Activated naive CD8-positive, alpha-beta T cell treated with anti-CD3 and anti-CD28 coated beads, Interleukin-2, amount 50 U/mL, for 16 hours (primary cell): ENCODE measurements around the gene PPP6R2.
"Not testable (repeated sequence)": the region's sequence is repeated elsewhere in the genome, so short reads cannot be mapped to it uniquely, and the experiment has no call there.

Experiments used
- DNase-seq: peaks from one replicate; pipeline ENCODE4 v3.0.0-alpha.2; 2020; ENCODE audit warnings: low read depth, low spot score

The PPP6R2 gene

DNA sequence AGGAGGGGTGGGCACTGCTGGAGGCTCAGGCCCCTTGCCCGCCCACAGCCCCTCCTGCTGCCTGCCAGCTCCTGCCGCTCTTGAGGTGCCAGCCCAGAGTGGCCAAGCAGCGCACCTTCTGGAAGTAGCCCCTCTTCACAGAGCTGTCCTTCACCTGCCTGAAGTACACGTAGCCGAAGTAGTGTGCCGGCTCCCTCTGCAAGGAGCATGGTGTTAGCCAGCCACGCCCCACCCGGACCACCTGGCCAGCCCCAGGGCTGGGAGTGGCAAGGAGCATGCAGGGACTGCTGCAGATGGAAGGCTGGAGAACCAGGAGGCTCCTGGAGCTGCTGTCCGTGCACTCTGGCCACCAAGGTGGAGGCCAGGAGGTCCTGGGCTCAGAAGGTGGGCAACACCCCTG is 25.9 kb upstream of the PPP6R2 start:
- DNase-seq, result no peak

DNA sequence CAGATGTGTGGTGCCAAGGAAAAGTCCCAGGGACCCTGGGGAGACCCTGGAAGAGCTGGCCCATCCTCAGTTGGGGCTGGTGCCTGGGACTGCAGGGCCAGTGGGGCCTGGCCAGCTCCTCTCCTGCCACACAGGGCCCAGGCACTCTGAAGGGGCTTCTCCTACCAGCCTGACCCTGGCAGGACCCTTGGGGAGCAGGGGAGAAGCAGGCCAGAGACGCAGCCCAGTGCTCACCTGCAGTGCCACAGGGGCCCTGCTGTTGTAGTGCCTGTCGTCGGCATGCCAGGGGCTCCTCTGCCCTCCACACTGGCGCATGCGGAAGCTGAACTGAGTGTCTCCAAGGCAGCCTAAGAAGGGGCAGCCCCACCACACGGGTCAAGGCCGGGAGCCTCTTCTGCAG is 25.5 kb upstream of the PPP6R2 start:
- no peak for DNase-seq

DNA sequence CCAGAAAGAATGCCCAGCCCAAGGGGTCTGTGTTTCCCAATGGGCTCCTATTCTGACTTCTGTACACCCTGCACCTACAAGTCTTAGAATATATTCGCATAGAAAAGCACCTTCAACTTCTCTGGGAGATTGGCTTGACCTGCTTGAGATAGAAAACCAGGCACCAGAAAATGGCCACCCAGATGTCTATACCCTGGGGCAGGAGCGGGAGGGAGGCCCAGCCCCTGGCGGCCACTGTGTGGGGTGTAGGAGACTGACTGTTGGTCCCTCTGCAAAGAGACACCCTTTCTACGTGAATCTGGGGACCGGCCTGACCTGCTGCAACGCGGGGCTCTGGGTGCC is 24.8 kb upstream of the PPP6R2 start:
- DNase-seq, result no peak

DNA sequence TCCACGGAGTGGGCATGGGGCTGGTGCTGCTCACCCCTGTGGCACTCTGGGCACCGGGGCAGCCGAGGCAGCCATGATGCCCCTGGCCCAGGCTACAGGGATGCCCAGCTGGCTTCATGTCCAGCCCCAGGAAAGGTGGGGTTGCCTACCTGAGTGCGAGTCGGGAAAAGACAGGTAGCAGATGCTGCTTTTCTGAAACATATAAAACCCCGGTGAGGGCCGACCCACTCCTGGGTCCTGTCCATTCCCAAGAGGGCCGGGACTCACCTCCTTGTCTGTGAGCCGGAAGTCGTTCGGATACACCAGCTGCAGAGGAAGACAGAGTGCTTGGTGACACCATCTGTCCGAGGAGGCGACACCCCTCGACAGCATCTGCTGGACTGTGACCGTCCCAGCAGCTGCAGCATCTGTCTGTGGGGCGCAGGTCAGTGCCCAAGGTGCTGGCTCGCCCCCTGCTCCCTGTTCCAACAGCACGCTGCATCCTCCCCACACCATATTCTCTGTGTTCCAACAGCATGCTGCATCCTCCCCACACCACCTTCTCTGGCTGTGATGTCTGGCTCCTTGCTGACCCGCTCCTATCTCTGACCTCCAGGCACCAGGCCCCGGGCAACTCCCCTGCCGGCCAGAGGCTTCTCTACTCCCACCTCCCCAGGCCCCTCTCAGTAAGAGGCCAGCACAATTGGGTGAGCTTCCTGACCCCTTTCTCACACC is 24.3 kb upstream of the PPP6R2 start:
- DNase-seq, result no peak

DNA sequence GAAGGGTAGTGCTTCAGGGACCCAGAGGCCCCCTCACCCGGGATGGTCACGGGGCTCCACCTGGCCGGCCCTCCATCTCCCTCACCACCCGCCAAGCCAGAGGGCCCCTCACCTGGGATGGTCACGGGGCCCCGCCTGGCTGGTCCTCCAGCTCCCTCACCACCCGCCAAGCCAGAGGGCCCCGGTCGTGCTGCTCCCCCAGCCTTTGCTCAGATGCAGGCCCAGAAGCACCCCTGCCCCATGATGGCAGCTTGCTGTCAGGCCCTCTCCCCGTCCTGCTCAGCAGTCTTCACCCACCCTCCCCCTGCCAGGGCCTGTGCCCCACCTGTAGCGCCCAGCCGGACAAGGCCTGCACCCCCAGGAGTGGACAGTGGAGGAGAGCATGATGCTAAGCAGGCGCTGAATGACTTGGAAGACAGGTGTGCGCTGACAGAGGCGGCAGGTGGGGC is 23.6 kb upstream of the PPP6R2 start:
- DNase-seq, result no peak

DNA sequence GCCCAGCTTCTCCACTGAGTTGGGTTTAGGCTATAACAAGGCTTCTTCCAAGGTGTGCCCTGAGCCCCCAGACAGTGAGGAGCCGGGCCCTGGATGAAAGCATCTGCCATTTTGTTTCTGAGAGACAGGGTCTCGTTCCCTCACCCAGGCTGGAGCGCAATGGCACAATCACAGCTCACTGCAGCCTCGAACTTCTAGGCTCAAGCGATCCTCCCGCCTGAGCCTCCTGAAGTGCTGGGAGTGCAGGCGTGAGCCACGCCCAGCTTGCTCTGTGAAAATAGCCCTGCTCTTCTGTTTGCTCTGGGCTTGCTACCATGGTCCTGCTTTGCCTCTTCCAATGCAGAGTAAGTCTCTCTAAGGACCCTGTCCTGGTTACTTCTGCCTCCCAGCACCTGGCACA is 23.0 kb upstream of the PPP6R2 start:
- no peak for DNase-seq

DNA sequence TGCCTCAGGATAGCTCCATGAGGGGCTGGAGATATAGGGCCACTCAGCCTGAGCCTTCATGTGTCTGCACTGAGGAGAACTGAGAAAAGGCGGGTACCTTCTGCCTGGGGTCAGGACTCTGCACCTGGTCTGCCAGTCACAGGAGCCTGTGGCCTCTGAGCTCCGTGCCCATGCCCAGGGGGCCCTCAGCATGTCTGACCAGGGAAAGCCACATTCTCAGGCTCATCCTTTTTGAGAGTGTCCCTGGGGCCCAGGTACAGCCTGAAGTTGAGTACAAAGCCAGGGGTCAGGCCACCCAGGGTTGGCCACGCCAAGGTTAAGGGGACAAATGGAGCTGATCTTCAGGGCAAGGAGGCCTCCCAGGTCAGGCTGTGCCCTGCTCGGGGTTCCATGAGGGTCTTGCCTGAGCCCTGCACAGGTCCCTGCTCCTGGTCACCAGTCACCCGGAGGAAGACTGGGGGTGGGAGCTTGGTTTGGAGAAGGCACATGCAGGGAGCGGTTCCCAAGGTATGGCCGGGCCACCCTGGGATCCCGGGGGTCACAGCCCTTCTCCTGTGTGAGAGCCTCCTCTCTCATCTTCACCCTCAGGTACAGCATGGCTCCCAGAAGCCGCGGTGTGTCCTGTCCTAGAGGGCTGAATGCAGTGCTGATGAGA is 22.3 kb upstream of the PPP6R2 start:
- DNase-seq, result no peak

DNA sequence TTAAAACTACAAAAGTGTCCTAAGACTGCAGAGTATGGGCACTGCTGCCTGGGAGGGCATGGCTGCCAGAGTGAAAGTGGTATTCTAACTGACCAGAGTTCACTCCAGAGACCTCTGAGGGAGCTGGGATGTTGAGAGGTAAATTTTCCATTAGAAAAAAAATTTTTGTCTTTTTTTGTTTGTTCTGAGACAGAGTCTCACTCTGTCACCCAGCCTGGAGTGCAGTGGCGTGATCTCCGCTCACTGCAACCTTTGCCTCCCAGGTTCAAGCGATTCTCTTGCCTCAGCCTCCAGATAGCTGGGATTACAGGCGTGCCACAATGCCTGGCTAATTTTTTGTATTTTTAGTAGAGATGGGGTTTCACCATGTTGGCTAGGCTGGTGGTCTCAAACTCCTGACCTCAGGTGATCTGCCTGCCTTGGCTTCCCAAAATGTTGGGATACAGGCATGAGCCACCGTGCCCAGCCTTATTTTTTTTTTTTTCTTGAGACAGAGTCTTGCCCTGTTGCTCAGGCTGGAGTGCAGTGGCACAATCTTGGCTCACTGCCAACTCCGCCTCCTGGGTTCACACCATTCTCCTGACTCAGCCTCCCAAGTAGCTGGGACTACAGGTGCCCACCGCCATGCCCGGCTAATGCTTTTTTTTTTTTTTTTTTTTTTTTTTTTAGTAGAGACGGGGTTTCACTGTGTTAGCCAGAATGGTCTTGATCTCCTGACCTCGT is 20.6 kb upstream of the PPP6R2 start:
- not testable (repeated sequence) for DNase-seq

DNA sequence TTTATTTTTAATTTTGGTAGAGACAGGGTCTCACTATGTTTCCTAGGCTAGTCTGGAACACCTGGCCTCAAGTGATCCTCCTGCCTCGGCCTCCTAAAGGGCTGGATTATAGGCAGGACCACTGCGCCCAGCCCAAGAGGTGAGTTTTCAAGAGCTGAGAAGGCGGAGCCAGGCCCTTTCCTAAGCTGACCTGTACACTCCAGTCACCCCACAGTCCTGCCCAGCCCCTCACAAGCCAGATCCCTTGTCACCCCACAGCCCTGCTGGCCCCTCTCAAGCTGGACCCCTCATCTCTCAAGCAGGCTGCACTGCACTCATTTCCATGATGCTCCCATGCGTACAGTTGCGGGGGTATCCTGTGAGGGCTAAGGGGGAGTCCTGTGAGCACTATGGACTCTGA is 19.2 kb upstream of the PPP6R2 start:
- DNase-seq, result no peak

DNA sequence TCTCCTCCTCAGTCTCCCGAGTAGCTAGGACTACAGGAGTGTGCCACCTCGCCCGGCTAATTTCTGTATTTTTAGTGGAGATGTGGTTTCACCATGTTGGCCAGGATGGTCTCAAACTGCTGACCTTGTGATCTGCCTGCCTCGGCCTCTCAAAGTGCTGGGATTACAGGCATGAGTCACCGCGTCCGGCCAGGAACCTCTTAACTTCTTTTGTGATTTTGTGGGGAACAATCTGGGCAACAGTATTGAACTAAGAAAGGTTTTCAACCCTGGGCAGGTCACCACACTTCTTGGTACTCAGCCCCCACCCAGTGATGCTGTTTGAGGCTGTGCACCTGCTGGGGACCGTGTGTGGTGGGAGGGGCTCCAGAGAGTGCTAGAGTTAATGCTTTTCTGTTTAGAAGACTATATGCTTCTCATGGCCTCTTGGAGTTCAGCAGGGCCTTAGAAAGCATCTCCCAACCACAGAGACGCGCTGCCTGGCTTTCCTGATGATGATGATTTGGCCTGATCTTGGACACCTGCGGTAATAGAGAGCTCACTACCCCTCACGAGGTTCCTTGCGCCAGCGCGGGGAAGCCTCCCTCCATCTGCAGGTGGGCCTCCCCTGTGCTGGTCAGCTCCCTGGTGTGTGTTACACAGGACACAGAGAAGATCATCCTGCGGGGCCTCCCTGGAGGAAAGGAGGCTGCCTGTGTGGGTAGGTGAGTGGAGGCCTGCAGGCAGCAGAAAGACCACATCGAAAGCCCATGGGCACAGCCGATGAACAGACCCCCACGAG is 17.5 kb upstream of the PPP6R2 start:
- DNase-seq, result no peak

DNA sequence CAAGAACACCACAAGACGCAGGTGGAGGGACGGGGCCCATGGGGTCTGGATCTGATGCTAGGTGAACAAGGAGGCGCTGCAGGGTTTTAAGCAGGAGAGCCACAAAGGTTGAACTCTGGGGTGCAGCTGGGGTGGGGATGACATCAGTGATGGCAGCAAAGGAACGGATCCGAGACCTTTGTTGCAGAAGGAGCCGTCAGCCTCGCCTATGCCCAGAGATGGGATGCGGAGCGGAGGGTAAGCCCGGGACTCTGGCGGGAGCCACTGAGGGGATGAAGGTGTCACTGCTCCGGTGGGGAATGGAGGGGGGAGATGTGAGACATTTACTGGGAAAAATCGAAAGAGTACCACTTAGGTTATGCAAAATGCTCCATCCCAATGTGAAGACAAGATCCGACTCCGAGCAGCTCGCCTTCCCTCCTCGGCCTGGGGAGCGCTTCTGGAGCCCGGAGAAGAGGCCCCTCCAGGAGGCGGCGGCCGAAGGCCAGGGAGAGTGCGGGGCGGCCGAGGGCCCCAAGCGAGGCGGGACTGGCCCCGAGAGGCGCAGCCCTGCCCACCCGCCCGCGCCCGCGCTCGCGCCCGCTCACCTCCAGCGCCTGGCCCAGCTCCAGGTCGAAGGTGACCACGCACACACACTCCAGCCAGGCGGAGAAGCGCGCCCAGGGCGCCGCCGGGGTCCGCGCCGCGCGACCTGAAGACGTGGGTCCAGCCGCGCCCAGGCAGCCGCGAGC is 16.7 kb upstream of the PPP6R2 start:
- DNase-seq, result no peak

DNA sequence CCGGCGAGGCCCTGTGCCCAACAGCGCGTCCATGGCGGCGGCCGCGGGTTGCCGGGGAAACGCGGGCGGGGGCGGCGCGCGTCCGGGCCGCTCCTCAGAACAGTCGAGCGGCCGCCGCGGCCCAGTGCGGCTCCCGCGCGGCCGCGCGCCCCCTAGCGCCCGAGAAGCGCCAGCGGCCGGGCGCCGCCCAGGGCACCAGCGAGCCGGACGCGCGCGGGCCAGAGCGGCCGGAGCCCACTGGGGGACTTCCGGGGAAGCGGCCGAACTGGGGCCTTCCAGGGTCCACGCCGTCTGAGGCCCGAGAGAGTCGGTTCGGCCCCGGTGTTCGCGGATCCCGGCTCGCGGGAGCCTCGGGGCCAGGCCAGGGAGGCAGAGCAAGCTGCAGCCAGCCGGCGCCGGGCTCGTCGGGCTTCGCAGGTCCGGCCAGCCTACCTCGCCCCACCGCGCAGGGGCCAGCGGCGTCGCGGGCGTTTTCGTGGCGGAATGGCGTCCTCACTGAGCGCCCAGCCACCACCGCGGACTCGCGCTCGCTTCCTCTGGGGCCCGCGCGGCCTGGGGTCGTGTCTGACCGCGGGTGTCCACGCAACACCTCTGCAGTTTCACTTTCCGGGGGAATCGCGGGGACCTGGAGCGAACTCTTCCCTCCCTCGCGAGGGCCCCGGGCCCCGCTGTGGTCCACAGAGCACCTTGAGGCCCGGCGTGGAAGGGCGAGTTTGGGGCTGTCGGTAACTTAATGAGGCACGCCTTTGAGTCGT is 16.0 kb upstream of the PPP6R2 start, which contains the start of gene DENND6B:
Gene DENND6B, minus strand, starts transcription at position 57 of the 755 bp plus-strand sequence. Its CDS starts 24 bp downstream, at position 33.
- peak; percentile 23 for DNase-seq

DNA sequence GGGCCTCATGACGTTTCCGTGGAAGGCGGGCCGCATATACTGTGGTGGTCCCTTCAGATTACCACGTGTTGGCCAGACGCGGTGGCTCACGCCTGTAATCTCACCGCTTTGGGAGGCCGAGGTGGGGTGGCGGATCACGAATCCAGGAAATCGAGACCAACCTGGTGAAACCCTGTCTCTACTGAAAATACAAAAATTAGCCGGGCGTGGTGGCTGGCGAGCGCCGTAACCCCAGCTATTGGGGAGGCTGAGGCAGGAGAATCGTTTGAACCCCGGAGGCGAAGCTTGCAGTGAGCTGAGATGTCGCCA is 15.5 kb upstream of the PPP6R2 start:
- DNase-seq, result no peak

DNA sequence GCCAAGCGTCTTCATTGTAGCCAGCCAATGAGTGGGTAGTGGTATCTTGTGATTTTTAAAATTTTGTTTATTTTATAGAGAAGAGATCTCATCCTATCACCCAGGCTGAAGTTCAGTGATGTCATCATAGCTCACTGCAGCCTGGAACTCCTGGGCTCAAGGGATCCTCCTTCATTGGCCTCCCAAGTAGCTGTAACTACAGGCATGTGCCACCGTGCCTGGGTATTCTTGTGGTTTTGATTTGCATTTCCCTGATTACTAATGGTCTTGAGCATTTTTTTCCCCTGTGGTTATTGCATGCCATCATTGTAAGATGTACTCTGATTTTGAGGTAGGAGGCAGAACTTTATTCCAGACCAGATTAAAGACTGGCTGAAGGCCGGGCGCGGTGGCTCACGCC is 13.9 kb upstream of the PPP6R2 start:
- no peak for DNase-seq

DNA sequence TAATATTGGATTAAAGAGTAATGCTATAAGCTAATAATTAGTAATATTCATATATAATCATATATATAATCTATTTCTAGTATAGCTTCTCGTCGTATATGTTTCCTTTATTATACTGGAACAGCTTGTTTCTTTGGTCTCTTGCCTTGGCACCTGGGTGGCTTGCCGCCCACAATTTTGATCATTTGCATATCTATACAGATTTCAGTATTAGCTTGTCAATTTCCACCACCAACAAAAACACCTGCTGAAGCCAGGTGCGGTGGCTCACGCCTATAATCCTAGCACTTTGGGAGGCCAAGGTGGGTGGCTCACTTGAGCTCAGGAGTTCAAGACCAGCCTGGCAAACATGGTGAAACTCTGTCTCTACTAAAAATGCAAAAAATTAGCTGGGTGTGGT is 8.7 kb upstream of the PPP6R2 start:
- DNase-seq, result not testable (repeated sequence)

DNA sequence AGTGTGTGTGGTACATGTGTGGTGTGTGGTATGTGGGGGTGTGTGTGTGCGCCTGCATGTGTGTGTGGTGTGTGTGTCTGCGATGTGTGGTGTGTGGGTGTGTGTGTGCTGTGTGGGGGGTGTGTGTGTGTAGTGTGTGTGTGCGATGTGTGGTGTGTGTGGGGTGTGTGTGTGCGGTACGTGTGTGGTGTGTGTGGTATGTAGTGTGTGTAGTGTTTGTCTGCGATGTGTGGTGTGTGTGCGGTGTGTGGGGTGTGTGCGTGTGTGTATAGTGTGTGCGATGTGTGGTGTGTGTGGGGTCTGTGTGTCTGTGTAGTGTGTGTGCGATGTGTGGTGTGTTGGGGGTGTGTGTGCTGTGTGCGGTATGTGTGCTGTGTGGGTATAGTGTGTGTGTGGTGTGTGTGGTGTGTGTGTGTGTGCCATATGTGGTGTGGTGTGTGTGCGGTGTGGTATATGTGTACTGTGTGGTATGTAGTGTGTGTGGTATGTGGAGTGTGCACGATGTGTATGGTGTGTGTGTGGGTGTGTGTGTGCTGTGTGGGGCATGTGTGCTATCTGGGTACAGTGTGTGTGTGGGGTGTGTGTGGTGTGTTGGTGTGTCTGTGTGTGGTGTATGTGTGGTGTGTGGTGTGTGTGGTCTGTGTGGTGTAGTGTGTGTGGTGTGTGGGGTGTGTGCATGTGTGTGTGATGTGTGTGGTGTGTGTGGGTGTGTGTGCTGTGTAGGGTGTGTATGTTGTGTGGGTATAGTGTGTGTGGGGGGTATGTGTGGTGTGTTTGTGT is 5.7 kb upstream of the PPP6R2 start:
- no peak for DNase-seq

DNA sequence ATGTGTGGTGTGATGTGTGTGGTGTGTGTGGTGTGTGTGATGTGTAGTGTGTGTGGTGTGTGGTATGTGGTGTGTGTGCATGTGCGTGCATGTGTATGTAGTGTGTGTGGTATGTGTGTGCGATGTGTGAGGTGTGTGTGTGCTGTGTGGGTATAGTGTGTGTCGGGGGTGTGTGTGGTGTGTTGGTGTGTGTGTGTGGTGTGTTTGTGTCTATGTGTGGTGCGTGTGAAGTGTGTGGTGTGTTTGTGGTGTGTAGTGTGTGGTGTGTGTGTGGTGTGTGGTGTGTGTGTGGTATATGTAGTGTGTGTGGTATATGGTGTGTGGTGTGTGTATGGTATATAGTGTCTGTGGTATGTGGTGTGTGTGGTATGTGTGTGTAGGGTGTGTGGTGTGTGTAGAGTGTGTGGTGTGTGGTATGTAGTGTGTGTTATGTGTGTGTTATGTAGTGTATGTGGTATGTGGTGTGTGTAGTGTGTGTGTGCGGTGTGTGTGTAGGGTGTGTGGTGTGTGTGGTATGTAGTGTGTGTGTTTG is 5.0 kb upstream of the PPP6R2 start:
- no peak for DNase-seq

DNA sequence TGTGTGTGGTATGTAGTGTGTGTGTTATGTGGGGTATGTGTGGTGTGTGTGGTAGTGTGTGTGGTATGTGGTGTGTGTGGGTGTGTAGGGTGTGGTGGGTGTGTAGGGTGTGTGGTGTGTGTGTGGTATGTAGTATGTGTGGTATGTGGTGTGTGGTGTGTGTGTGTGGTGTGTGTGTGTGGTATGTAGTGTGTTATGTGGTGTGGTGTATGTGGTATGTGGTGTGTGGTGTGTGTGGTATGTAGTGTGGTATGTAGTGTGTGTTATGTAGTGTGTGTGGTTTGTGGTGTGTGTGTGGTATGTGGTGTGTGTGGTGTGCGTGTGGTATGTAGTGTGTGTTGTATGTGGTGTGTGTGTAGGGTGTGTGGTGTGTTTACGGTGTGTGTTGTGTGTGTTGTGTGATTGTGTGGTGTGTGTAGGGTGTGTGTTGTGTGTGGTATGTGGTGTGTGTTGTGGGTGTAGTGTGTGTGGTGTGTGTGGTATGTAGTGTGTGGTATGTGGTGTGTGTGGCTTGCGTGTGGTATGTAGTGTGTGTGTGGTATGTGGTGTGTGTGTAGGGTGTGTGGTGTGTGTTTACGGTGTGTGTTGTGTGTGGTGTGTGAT is 4.2 kb upstream of the PPP6R2 start:
- DNase-seq, result no peak
